GM12878 (cell line): ENCODE data around the gene IMP3. TPM values are rescaled to one million over a fixed set of nuclear protein-coding genes. Genes with fewer than 3 reads are reported as not detected.

ENCODE experiments used
- ATAC-seq: fragments of 200-7000 bp; cut with Tn5 transposase; 3 replicates; pipeline ENCODE4 v1.9.1; 2020; ENCODE audit warnings: mild to moderate bottlenecking, moderate library complexity
- BruUV-seq: library from RNA; stranded (reverse); fragments of 400-500 nt; replicated peaks from 2 replicates; lab custom pipeline; 2021; lab: Mats Ljungman, UMichigan
- CTCF ChIA-PET: fragments of 300-600 bp; sonication (Branson Sonifier 250); formaldehyde crosslinking; extraction: SDS; loops from one replicate; lab custom pipeline; 2021; ENCODE audit warnings: inconsistent platforms; lab: Yijun Ruan, JAX
- POLR2A ChIA-PET: fragments of 350-600 bp; formaldehyde crosslinking; extraction: SDS; loops from one replicate; lab custom pipeline; 2021; ENCODE audit warnings: inconsistent platforms; lab: Charles Lee
- RAD21 ChIA-PET: fragments of 300-600 bp; sonication (Branson Sonifier 250); formaldehyde crosslinking; loops from one replicate; lab custom pipeline; 2023; ENCODE audit warnings: antibody characterized with exemption; ENCODE audit not compliant: unreplicated experiment; lab: Charles Lee
- SMC1A ChIA-PET: fragments of 300-600 bp; sonication (Branson Sonifier 250); formaldehyde crosslinking; loops from one replicate; lab custom pipeline; 2023; ENCODE audit not compliant: unreplicated experiment, uncharacterized antibody; lab: Charles Lee
- DNase-seq: peaks from one replicate; pipeline ENCODE4 v3.0.0-alpha.2; 2011; ENCODE audit warnings: low read depth, low spot score
- FAIRE-seq: peaks from 3 replicates; lab custom pipeline; 2011; peaks lifted over from hg19 to GRCh38; lab: Jason Lieb, UNC
- H2AFZ ChIP-seq: 2 replicates; pipeline ENCODE4 v1.6.0; 2011; ENCODE audit warnings: low read depth, low read length, control low read depth; ENCODE audit not compliant: control insufficient read depth
- H3K27ac ChIP-seq: 2 replicates; pipeline ENCODE4 v1.5.1; 2011; ENCODE audit warnings: control low read depth; ENCODE audit not compliant: control insufficient read depth, insufficient read depth
- H3K27me3 ChIP-seq, 2 experiments: replicated peaks in 1 of 2; 2 replicates each; pipeline versions ENCODE4 v1.6.0 to v1.6.1; 2011; ENCODE audit warnings: low read length in 1 of 2; ENCODE audit not compliant: control insufficient read depth in 2 of 2, insufficient read depth in 2 of 2
- H3K36me3 ChIP-seq, 2 experiments: 2 replicates each; pipeline ENCODE4 v1.5.1; 2011; ENCODE audit warnings: low read length in 1 of 2; ENCODE audit not compliant: control insufficient read depth in 2 of 2, insufficient read depth in 2 of 2
- H3K4me1 ChIP-seq: 2 replicates; pipeline ENCODE4 v1.6.1; 2011; ENCODE audit warnings: mild to moderate bottlenecking, low read length, moderate library complexity, mixed read lengths; ENCODE audit not compliant: control insufficient read depth, insufficient read depth
- H3K4me2 ChIP-seq: 2 replicates; pipeline ENCODE4 v1.6.0; 2011; ENCODE audit warnings: control low read depth; ENCODE audit not compliant: control insufficient read depth, insufficient read depth
- H3K4me3 ChIP-seq: fragments of 200-600 bp; sonication (generic); 2 replicates; pipeline ENCODE4 v1.5.1; 2016
- H3K79me2 ChIP-seq: 2 replicates; pipeline ENCODE4 v1.6.0; 2011; ENCODE audit warnings: low read length; ENCODE audit not compliant: control insufficient read depth, insufficient read depth
- H3K9ac ChIP-seq: 2 replicates; pipeline ENCODE4 v1.8.0; 2011; ENCODE audit warnings: low read length, control low read depth, mixed read lengths; ENCODE audit not compliant: control insufficient read depth, insufficient read depth
- H3K9me3 ChIP-seq: replicated peaks from 3 replicates; pipeline ENCODE4 v1.5.1; 2011; ENCODE audit warnings: mild to moderate bottlenecking, low read length; ENCODE audit not compliant: control insufficient read depth, insufficient read depth
- H4K20me1 ChIP-seq: 2 replicates; pipeline ENCODE4 v1.6.0; 2011; ENCODE audit not compliant: control insufficient read depth, insufficient read depth
- BCL3 ChIP-seq: IDR thresholded peaks from 2 replicates; pipeline ENCODE4 v1.6.1; 2011; ENCODE audit warnings: borderline replicate concordance, low read depth, mild to moderate bottlenecking, moderate library complexity, low read length; ENCODE audit not compliant: insufficient read depth, poor library complexity, severe bottlenecking
- IKZF1 ChIP-seq: fragments of 450-650 bp; conservative IDR thresholded peaks from 2 replicates; pipeline ENCODE4 v1.6.1; 2017; ENCODE audit warnings: antibody characterized with exemption, mild to moderate bottlenecking
- PBX3 ChIP-seq: IDR thresholded peaks from 2 replicates; pipeline ENCODE4 v1.6.1; 2011; ENCODE audit warnings: mild to moderate bottlenecking, low read depth, low read length, moderate library complexity; ENCODE audit not compliant: insufficient replicate concordance
- SRF ChIP-seq, 2 experiments: IDR thresholded peaks; 2 replicates each; pipeline ENCODE4 v1.6.1; 2011; ENCODE audit warnings: low read depth in 2 of 2, low read length in 2 of 2, mild to moderate bottlenecking in 1 of 2, moderate library complexity in 1 of 2
- STAT3 ChIP-seq: IDR thresholded peaks from 2 replicates; pipeline ENCODE4 v1.6.1; 2011; ENCODE audit warnings: low read depth, low read length, improper control_type of control experiment
- WGBS: methylation state at CpG from one replicate; pipeline ENCODE4 v1.1.6; 2016; ENCODE audit warnings: low lambda C conversion rate; ENCODE audit not compliant: insufficient replicate concordance, insufficient coverage; ENCODE audit errors: missing lambda C conversion rate; 5-methylcytosine and 5-hydroxymethylcytosine counted together
- in situ Hi-C: fragments of 300-500 bp; cut with MboI; formaldehyde crosslinking; loops from 9 replicates; pipeline ENCODE4 v1.14.3; 2018; ENCODE audit warnings: mixed read lengths
- intact Hi-C: fragments of 100-400 bp; cut with micrococcal nuclease; formaldehyde crosslinking; loops from one replicate; pipeline ENCODE4 v1.14.2; 2022; ENCODE audit not compliant: unreplicated experiment
- polyA plus RNA-seq, 11 experiments: library from polyadenylated mRNA; depleted of rRNA in 4 of 11; unstranded in 6 of 11; stranded (reverse) in 5 of 11; fragments of >200 nt; fragmentation: Nextera tagmentation in 4 of 11; fragmentation: Illumina TruSeq in 1 of 11; extraction: Ambion mirVana in 4 of 11; extraction: Trizol in 1 of 11; gene quantifications; 1 replicate in 1 of 11; 2 replicates in 10 of 11; pipeline versions ENCODE4 v1.2.1 to v1.2.3, GENCODE V29; 2011 to 2016; ENCODE audit warnings: inconsistent platforms in 2 of 11, missing spikeins in 2 of 11, low read depth in 1 of 11
- total RNA-seq, 4 experiments: library from RNA; depleted of rRNA in 3 of 4; stranded (reverse); fragments of >200 nt in 3 of 4; fragmentation: Illumina TruSeq in 1 of 4; extraction: Trizol in 1 of 4; gene quantifications; 2 replicates each; pipeline versions ENCODE4 v1.2.1 to v1.2.3, GENCODE V29; 2013 to 2021

The IMP3 gene
- total and polyA plus RNA-seq, 10 of the 15 experiments (the other 5 are each of a cell fraction or from before 2014, with no cell fraction given), result 13.3 to 208 (median 85.2) TPM

- Histone ChIP-seq H3K36me3 (no peaks in the 10 kb centered on the region), H3K4me2 (no peak overlapping the region), H3K4me3 (no peak overlapping the region), H3K27ac (no peak overlapping the region), H3K9me3 (no peaks in the 10 kb centered on the region), H3K4me1 (no peaks in the 10 kb centered on the region), H2AFZ (no peak overlapping the region), H3K79me2 (no peaks in the 10 kb centered on the region), H4K20me1 (no peaks in the 10 kb centered on the region), H3K27me3 (no peaks in the 10 kb centered on the region), H3K9ac (no peak overlapping the region)
- FAIRE-seq, result no peak
- DNase-seq, result no peak
- WGBS, result 65% methylated on average over 42 of the region's 44 CpGs
- SMC1A ChIA-PET, result interaction anchor here (3.0 kb wide), 1 partner anchor 114 kb away, joined by 15 read pairs; no protein-coding TSS in a partner anchor
- no peak for ATAC-seq
- CTCF ChIA-PET, result interaction anchor here (1.6 to 5.4 kb wide), 3 partner anchors 30 to 37 kb away, joined by 11 to 42 read pairs (median 37); a partner anchor contains a TSS
- RAD21 ChIA-PET, result interaction anchor here (0.5 to 2.0 kb wide), 4 partner anchors 27 to 113 kb away, joined by 3 to 13 read pairs (median 4); no protein-coding TSS in a partner anchor
- POLR2A ChIA-PET, result no interaction called here
- intact Hi-C loops, result loop anchor here (5.0 kb wide), 1 partner anchor 45 kb away; no protein-coding TSS in a partner anchor
- no TSS peak for BruUV-seq
- in situ Hi-C loops, result loop anchor here (5.0 kb wide), 1 partner anchor 115 kb away; no protein-coding TSS in a partner anchor
- 0 out of 4 replicates have a peak, but pooled peaks of 1 of the 2 experiments have one; percentile 3 for TF ChIP-seq SRF (IDR thresholded peaks at IDR 0.05; ENCODE audit: low read depth in 2 of 2, low read length in 2 of 2)
- TF ChIP-seq PBX3, result peak; percentile 35
- TF ChIP-seq IKZF1, result no peak
- TF ChIP-seq STAT3, result no peak
- peak; percentile 85 for TF ChIP-seq BCL3
These were observed 47.7 kb upstream of the IMP3 start for GRCh38 chr15:75687486-75688277.
